ENCODE data around the gene PTPRK. TPM values are rescaled to one million over a fixed set of nuclear protein-coding genes. Genes with fewer than 3 reads are reported as not detected.
"Not testable (repeated sequence)": the region's sequence is repeated elsewhere in the genome, so short reads cannot be mapped to it uniquely, and the experiment has no call there.

The PTPRK gene
- total and polyA plus RNA-seq, 5 experiments from 2014 or later: 3.7 to 7.5 (median 6.3) TPM

GRCh38 chr6:128495536-128496333 lies 24.7 kb downstream of the PTPRK start:
- H3K9me3 Mint-ChIP-seq: no peaks in the 10 kb centered on the region
- peaks cover 0 to 15% (median 8%) of the 10 kb centered on the region in 4 donors for H3K4me1 Mint-ChIP-seq
- ATAC-seq: no peak
- H3K27me3 Mint-ChIP-seq: peaks cover 0 to 6% (median 0%) of the 10 kb centered on the region in 5 donors
- no peak overlapping the region for H3K27ac Mint-ChIP-seq
- peaks cover 0 to 4% (median 3%) of the 10 kb centered on the region in 3 donors for H3K36me3 Mint-ChIP-seq
- DNase-seq: no peak
- H3K4me3 Mint-ChIP-seq: no peak overlapping the region
- POLR2A ChIA-PET: no interaction called here

- POLR2A ChIA-PET: interaction anchor here (0.7 kb wide), 2 partner anchors 341 to 1581 kb away, joined by 4 to 6 read pairs; no protein-coding TSS in a partner anchor
- DNase-seq (no peak), ATAC-seq (no peak)
- Mint-ChIP-seq H3K4me3 (no peak overlapping the region), H3K4me1 (peaks cover 0 to 16% (median 8%) of the 10 kb centered on the region in 4 donors), H3K27ac (no peak overlapping the region), H3K36me3 (peaks cover 0 to 4% (median 3%) of the 10 kb centered on the region in 3 donors), H3K9me3 (no peaks in the 10 kb centered on the region), H3K27me3 (peaks cover 0 to 6% (median 0%) of the 10 kb centered on the region in 5 donors)
Measured at GRCh38 chr6:128494440-128494839, 26.0 kb downstream of the PTPRK start.

- H3K27me3 Mint-ChIP-seq: peaks cover 0 to 6% (median 0%) of the 10 kb centered on the region in 5 donors
- peaks cover 0 to 4% (median 3%) of the 10 kb centered on the region in 3 donors for H3K36me3 Mint-ChIP-seq
- no peak overlapping the region for H3K4me3 Mint-ChIP-seq
- peaks cover 0 to 16% (median 8%) of the 10 kb centered on the region in 4 donors for H3K4me1 Mint-ChIP-seq
- no peak for ATAC-seq
- no peak for DNase-seq
- H3K27ac Mint-ChIP-seq: no peak overlapping the region
- POLR2A ChIA-PET: interaction anchor here (0.7 kb wide), 2 partner anchors 340 to 1581 kb away, joined by 4 to 6 read pairs; no protein-coding TSS in a partner anchor
- H3K9me3 Mint-ChIP-seq: no peaks in the 10 kb centered on the region
Measured at GRCh38 chr6:128493877-128494276, 26.5 kb downstream of the PTPRK start.

- Mint-ChIP-seq H3K4me1 (peaks cover 0 to 16% (median 9%) of the 10 kb centered on the region in 4 donors), H3K4me3 (peak overlapping the region in 6 of 10 donors; percentile 63 to 84 (median 68)), H3K27me3 (peaks cover 0 to 6% (median 0%) of the 10 kb centered on the region in 5 donors), H3K9me3 (no peaks in the 10 kb centered on the region), H3K36me3 (peaks cover 0 to 4% (median 4%) of the 10 kb centered on the region in 3 donors), H3K27ac (peak overlapping the region in 2 of 10 donors; percentile 47 to 77)
- ATAC-seq (no peak), DNase-seq (no peak)
- POLR2A ChIA-PET: no interaction called here
Measured at GRCh38 chr6:128492386-128492785, 28.0 kb downstream of the PTPRK start.

GRCh38 chr6:128491610-128492206 lies 28.7 kb downstream of the PTPRK start:
- H3K4me3 Mint-ChIP-seq: peak overlapping the region; percentile 46 to 84 (median 68)

GRCh38 chr6:128491100-128491581 lies 29.3 kb downstream of the PTPRK start:
- no peaks in the 10 kb centered on the region for H3K9me3 Mint-ChIP-seq
- peak overlapping the region in 4 of 10 donors; percentile 24 to 68 (median 54) for H3K4me3 Mint-ChIP-seq
- peaks cover 0 to 6% (median 0%) of the 10 kb centered on the region in 5 donors for H3K27me3 Mint-ChIP-seq
- peaks cover 0 to 4% (median 4%) of the 10 kb centered on the region in 3 donors for H3K36me3 Mint-ChIP-seq
- H3K27ac Mint-ChIP-seq: peak overlapping the region in 4 of 10 donors; percentile 17 to 47 (median 31)
- peaks cover 0 to 25% (median 11%) of the 10 kb centered on the region in 4 donors for H3K4me1 Mint-ChIP-seq
- POLR2A ChIA-PET: no interaction called here
- DNase-seq: no peak
- no peak for ATAC-seq

More at GRCh38 chr6:128491610-128492206, 28.7 kb downstream of the PTPRK start:
- Mint-ChIP-seq H3K27me3 (peaks cover 0 to 6% (median 0%) of the 10 kb centered on the region in 5 donors), H3K4me1 (peaks cover 0 to 22% (median 11%) of the 10 kb centered on the region in 4 donors), H3K27ac (peak overlapping the region in 9 of 10 donors; percentile 2 to 77 (median 40)), H3K9me3 (no peaks in the 10 kb centered on the region), H3K36me3 (peaks cover 0 to 4% (median 4%) of the 10 kb centered on the region in 3 donors)
- DNase-seq: peak in 2 of 10 donors; percentile 6 to 19
- ATAC-seq: peak; percentile 55 to 59
- POLR2A ChIA-PET: no interaction called here

- H3K4me1 Mint-ChIP-seq: peaks cover 0 to 18% (median 11%) of the 10 kb centered on the region in 4 donors
- DNase-seq (no peak), ATAC-seq (no peak)
- no peaks in the 10 kb centered on the region for H3K9me3 Mint-ChIP-seq
- H3K27me3 Mint-ChIP-seq: peaks cover 0 to 5% (median 0%) of the 10 kb centered on the region in 5 donors
- POLR2A ChIA-PET: no interaction called here
- no peak overlapping the region for H3K27ac Mint-ChIP-seq
- H3K36me3 Mint-ChIP-seq: peaks cover 0 to 3% (median 0%) of the 10 kb centered on the region in 3 donors
- H3K4me3 Mint-ChIP-seq: no peak overlapping the region
Measured at GRCh38 chr6:128487746-128488145, 32.7 kb downstream of the PTPRK start.

- POLR2A ChIA-PET: no interaction called here
- H3K27me3 Mint-ChIP-seq: peaks cover 0 to 2% (median 0%) of the 10 kb centered on the region in 5 donors
- H3K27ac Mint-ChIP-seq: peak overlapping the region in 1 of 10 donors; percentile 38
- ATAC-seq (no peak), DNase-seq (no peak)
- H3K4me3 Mint-ChIP-seq: no peak overlapping the region
- peaks cover 0 to 2% (median 0%) of the 10 kb centered on the region in 3 donors for H3K36me3 Mint-ChIP-seq
- H3K4me1 Mint-ChIP-seq: peaks cover 0 to 15% (median 10%) of the 10 kb centered on the region in 4 donors
- no peaks in the 10 kb centered on the region for H3K9me3 Mint-ChIP-seq
Measured at GRCh38 chr6:128487055-128487454, 33.3 kb downstream of the PTPRK start.

- H3K4me1 Mint-ChIP-seq: peaks cover 0 to 13% (median 5%) of the 10 kb centered on the region in 4 donors
- DNase-seq, H3K4me3 Mint-ChIP-seq, H3K27me3 Mint-ChIP-seq, H3K36me3 Mint-ChIP-seq, ATAC-seq, H3K9me3 Mint-ChIP-seq, POLR2A ChIA-PET: not testable (repeated sequence)
- peak overlapping the region in 2 of 10 donors; percentile 23 to 66 for H3K27ac Mint-ChIP-seq
Measured at GRCh38 chr6:128486580-128486979, 33.8 kb downstream of the PTPRK start.

GRCh38 chr6:128483472-128484135 lies 36.8 kb downstream of the PTPRK start:
- POLR2A ChIA-PET: no interaction called here
- peaks cover 0 to 2% (median 0%) of the 10 kb centered on the region in 3 donors for H3K36me3 Mint-ChIP-seq
- no peaks in the 10 kb centered on the region for H3K9me3 Mint-ChIP-seq
- H3K4me3 Mint-ChIP-seq: no peak overlapping the region
- no peaks in the 10 kb centered on the region for H3K27me3 Mint-ChIP-seq
- peaks cover 2 to 28% (median 16%) of the 10 kb centered on the region in 4 donors for H3K4me1 Mint-ChIP-seq
- H3K27ac Mint-ChIP-seq: no peak overlapping the region
- DNase-seq: no peak
- no peak for ATAC-seq

- Mint-ChIP-seq H3K4me3 (no peak overlapping the region), H3K27ac (no peak overlapping the region), H3K4me1 (peaks cover 11 to 37% (median 22%) of the 10 kb centered on the region in 4 donors), H3K9me3 (no peaks in the 10 kb centered on the region), H3K27me3 (no peaks in the 10 kb centered on the region), H3K36me3 (no peaks in the 10 kb centered on the region)
- DNase-seq (no peak), ATAC-seq (no peak)
- POLR2A ChIA-PET: no interaction called here
Measured at GRCh38 chr6:128482642-128483041, 37.8 kb downstream of the PTPRK start.

GRCh38 chr6:128479991-128480390 lies 40.4 kb downstream of the PTPRK start:
- ATAC-seq (no peak), DNase-seq (no peak)
- Mint-ChIP-seq H3K27ac (peak overlapping the region in 3 of 10 donors; percentile 14 to 61 (median 49)), H3K9me3 (no peaks in the 10 kb centered on the region), H3K4me3 (peak overlapping the region in 1 of 10 donors; percentile 12), H3K36me3 (no peaks in the 10 kb centered on the region), H3K4me1 (peaks cover 11 to 29% (median 19%) of the 10 kb centered on the region in 4 donors), H3K27me3 (no peaks in the 10 kb centered on the region)
- POLR2A ChIA-PET: no interaction called here
